ENCODE data around the gene TRIM24. TPM values are rescaled to one million over a fixed set of nuclear protein-coding genes. Genes with fewer than 3 reads are reported as not detected.

Gene TRIM24
- total and polyA plus RNA-seq, 2 of the 13 experiments (the other 11 are each of a cell fraction or from before 2014, with no cell fraction given) = 100 to 106 TPM

DNA sequence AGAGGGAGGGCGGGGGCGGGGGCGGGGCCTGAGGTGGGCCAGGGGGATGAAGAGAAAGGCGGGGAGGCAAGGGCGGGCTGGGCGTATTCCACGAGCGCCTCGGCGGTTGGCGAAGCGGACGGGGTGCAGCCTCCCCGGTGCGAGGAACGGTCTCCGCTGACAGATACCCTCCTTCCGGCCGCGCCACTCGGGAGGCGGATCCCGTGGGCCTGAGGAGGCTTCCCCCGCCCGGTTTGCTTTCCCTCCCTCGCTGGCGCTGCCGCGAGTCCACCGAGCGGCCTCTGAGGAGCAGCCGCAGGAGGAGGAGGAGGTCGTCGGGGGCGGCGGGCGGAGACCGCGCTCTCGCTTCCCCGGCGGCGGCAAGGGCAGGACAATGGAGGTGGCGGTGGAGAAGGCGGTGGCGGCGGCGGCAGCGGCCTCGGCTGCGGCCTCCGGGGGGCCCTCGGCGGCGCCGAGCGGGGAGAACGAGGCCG lies at the start of gene TRIM24 (continued):
- TF ChIP-seq, protein P1, sequence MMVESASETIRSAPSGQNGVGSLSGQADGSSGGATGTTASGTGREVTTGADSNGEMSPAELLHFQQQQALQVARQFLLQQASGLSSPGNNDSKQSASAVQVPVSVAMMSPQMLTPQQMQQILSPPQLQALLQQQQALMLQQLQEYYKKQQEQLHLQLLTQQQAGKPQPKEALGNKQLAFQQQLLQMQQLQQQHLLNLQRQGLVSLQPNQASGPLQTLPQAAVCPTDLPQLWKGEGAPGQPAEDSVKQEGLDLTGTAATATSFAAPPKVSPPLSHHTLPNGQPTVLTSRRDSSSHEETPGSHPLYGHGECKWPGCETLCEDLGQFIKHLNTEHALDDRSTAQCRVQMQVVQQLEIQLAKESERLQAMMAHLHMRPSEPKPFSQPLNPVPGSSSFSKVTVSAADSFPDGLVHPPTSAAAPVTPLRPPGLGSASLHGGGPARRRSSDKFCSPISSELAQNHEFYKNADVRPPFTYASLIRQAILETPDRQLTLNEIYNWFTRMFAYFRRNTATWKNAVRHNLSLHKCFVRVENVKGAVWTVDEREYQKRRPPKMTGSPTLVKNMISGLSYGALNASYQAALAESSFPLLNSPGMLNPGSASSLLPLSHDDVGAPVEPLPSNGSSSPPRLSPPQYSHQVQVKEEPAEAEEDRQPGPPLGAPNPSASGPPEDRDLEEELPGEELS (CRISPR knock-in tag; IDR thresholded peaks at IDR 0.05) = 0 out of 2 replicates have a peak, but pooled peaks have one; percentile 9
- TF ChIP-seq, protein P2, sequence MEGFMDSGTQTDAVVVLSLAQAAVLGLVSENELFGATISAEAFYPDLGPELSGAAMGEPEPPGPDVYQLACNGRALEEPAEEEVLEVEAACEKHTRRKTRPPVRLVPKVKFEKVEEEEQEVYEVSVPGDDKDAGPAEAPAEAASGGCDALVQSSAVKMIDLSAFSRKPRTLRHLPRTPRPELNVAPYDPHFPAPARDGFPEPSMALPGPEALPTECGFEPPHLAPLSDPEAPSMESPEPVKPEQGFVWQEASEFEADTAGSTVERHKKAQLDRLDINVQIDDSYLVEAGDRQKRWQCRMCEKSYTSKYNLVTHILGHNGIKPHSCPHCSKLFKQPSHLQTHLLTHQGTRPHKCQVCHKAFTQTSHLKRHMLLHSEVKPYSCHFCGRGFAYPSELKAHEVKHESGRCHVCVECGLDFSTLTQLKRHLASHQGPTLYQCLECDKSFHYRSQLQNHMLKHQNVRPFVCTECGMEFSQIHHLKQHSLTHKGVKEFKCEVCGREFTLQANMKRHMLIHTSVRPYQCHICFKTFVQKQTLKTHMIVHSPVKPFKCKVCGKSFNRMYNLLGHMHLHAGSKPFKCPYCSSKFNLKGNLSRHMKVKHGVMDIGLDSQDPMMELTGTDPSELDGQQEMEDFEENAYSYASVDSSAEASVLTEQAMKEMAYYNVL (CRISPR knock-in tag; IDR thresholded peaks at IDR 0.05; ENCODE audit: borderline replicate concordance) = no peak; the same call in 1 of the 2 replicates
- TF ChIP-seq, protein P3, sequence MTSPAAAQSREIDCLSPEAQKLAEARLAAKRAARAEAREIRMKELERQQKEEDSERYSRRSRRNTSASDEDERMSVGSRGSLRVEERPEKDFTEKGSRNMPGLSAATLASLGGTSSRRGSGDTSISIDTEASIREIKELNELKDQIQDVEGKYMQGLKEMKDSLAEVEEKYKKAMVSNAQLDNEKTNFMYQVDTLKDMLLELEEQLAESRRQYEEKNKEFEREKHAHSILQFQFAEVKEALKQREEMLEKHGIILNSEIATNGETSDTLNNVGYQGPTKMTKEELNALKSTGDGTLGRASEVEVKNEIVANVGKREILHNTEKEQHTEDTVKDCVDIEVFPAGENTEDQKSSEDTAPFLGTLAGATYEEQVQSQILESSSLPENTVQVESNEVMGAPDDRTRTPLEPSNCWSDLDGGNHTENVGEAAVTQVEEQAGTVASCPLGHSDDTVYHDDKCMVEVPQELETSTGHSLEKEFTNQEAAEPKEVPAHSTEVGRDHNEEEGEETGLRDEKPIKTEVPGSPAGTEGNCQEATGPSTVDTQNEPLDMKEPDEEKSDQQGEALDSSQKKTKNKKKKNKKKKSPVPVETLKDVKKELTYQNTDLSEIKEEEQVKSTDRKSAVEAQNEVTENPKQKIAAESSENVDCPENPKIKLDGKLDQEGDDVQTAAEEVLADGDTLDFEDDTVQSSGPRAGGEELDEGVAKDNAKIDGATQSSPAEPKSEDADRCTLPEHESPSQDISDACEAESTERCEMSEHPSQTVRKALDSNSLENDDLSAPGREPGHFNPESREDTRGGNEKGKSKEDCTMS (CRISPR knock-in tag; conservative IDR thresholded peaks at IDR 0.05) = no peak
- TF ChIP-seq, protein P4, sequence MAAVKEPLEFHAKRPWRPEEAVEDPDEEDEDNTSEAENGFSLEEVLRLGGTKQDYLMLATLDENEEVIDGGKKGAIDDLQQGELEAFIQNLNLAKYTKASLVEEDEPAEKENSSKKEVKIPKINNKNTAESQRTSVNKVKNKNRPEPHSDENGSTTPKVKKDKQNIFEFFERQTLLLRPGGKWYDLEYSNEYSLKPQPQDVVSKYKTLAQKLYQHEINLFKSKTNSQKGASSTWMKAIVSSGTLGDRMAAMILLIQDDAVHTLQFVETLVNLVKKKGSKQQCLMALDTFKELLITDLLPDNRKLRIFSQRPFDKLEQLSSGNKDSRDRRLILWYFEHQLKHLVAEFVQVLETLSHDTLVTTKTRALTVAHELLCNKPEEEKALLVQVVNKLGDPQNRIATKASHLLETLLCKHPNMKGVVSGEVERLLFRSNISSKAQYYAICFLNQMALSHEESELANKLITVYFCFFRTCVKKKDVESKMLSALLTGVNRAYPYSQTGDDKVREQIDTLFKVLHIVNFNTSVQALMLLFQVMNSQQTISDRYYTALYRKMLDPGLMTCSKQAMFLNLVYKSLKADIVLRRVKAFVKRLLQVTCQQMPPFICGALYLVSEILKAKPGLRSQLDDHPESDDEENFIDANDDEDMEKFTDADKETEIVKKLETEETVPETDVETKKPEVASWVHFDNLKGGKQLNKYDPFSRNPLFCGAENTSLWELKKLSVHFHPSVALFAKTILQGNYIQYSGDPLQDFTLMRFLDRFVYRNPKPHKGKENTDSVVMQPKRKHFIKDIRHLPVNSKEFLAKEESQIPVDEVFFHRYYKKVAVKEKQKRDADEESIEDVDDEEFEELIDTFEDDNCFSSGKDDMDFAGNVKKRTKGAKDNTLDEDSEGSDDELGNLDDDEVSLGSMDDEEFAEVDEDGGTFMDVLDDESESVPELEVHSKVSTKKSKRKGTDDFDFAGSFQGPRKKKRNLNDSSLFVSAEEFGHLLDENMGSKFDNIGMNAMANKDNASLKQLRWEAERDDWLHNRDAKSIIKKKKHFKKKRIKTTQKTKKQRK (IDR thresholded peaks at IDR 0.05; ENCODE audit: low read length) = no peak
- TF ChIP-seq, protein P5, sequence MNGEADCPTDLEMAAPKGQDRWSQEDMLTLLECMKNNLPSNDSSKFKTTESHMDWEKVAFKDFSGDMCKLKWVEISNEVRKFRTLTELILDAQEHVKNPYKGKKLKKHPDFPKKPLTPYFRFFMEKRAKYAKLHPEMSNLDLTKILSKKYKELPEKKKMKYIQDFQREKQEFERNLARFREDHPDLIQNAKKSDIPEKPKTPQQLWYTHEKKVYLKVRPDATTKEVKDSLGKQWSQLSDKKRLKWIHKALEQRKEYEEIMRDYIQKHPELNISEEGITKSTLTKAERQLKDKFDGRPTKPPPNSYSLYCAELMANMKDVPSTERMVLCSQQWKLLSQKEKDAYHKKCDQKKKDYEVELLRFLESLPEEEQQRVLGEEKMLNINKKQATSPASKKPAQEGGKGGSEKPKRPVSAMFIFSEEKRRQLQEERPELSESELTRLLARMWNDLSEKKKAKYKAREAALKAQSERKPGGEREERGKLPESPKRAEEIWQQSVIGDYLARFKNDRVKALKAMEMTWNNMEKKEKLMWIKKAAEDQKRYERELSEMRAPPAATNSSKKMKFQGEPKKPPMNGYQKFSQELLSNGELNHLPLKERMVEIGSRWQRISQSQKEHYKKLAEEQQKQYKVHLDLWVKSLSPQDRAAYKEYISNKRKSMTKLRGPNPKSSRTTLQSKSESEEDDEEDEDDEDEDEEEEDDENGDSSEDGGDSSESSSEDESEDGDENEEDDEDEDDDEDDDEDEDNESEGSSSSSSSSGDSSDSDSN (CRISPR knock-in tag; IDR thresholded peaks at IDR 0.05) = peak; percentile 90
- TF ChIP-seq SKI (IDR thresholded peaks at IDR 0.05; ENCODE audit: partially characterized antibody) (no peak), MYC (CRISPR knock-in tag; IDR thresholded peaks at IDR 0.05; ENCODE audit: borderline replicate concordance) (peak; percentile 66; the same call in 1 of the 2 replicates), SP5 (CRISPR knock-in tag; IDR thresholded peaks at IDR 0.05; ENCODE audit: borderline replicate concordance, low read depth) (no peak), ZNF350 (CRISPR knock-in tag; IDR thresholded peaks at IDR 0.05; ENCODE audit: borderline replicate concordance, low read depth) (0 out of 2 replicates have a peak, but pooled peaks have one; percentile 49), FIP1L1 (IDR thresholded peaks at IDR 0.05; ENCODE audit: borderline replicate concordance, insufficient read depth, low read depth, low read length) (no peak), TMF1 (CRISPR knock-in tag; IDR thresholded peaks at IDR 0.05; ENCODE audit: low read depth) (no peak; the same call in 1 of the 2 replicates), ZC3H4 (CRISPR knock-in tag; IDR thresholded peaks at IDR 0.05; ENCODE audit: borderline replicate concordance) (no peak)
- TF ChIP-seq, protein P6, sequence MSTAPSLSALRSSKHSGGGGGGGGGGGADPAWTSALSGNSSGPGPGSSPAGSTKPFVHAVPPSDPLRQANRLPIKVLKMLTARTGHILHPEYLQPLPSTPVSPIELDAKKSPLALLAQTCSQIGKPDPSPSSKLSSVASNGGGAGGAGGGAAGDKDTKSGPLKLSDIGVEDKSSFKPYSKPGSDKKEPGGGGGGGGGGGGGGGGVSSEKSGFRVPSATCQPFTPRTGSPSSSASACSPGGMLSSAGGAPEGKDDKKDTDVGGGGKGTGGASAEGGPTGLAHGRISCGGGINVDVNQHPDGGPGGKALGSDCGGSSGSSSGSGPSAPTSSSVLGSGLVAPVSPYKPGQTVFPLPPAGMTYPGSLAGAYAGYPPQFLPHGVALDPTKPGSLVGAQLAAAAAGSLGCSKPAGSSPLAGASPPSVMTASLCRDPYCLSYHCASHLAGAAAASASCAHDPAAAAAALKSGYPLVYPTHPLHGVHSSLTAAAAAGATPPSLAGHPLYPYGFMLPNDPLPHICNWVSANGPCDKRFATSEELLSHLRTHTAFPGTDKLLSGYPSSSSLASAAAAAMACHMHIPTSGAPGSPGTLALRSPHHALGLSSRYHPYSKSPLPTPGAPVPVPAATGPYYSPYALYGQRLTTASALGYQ (CRISPR knock-in tag; IDR thresholded peaks at IDR 0.05) = no peak
